ENCODE results near the gene ATAD3A.
"Not testable (repeated sequence)": the region's sequence is repeated elsewhere in the genome, so short reads cannot be mapped to it uniquely, and the experiment has no call there.

ATAD3A gene

GRCh38 chr1:1490633-1491230, 21.2 kb upstream of the ATAD3A start:
- no peak for DNase-seq

DNA sequence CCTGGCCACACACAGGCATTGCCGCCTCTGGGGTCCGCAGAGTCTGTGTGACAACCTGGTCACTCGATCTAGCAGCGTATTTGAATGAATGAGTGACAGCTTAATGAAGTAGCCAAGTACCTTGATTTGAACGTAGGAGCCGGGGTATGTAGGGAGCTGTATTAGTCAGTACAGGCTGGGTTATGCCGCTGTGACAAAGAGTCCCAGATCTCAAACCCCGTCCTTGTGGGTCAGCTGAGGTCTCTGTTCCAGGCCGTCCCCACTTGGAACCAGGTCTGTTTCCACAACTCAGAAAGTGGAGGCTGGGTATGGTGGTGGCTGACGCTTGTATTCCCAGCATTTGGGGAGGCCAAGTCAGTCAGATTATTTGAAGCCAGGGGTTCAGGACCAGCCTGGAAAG, 20.4 kb upstream of the ATAD3A start:
- DNase-seq: no peak

- DNase-seq: not testable (repeated sequence)
These were observed 17.7 kb upstream of the ATAD3A start for GRCh38 chr1:1494311-1494710.

DNA sequence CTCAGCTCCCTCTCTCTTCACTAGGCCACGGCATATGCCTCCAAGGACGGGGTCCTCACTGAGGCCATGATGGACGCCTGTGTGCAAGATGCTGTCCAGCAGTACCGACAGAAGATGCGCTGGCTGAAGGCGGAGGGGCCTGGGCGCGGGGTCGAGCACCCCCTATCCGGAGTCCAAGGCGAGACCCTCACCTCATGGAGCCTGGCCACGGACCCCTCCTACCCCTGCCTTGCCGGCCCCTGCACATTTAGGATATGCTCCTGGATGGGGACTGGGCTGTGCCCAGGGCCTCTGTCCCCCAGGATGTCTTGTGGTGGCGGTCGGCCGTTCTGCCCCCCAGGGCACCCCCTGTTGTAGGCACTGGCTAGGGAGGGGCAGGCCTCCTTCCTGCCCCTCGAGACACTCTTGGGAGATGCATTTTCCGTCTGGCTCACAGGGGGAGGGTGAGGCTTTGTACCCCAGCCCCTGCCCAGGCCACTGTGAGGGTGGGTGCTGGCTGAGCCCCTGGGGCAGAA, 16.4 kb upstream of the ATAD3A start:
- DNase-seq: not testable (repeated sequence)

DNA sequence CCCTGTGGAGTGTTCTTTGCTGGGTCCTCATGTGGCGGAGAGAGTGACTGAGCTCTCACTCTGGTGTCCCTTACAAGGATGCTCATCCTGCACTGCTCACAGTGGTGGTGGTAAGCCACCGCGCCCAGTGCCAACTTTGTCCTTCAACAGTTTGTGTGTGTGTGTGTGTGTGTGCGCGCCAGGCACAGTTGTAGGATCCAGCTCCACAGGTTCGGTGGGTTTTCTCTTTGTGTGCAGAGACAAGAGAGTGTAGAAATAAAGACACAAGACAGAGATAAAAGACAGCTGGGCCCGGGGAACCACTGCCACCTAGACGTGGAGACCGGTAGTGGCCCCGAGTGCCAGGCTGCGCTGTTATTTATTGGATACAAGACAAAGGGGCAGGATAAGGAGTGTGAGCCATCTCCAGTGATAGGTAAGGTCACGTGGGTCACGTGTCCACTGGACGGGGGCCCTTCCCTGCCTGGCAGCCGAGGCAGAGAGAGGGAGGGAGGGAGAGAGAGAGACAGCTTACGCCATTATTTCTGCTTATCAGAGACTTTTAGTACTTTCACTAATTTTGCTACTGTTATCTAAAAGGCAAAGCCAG, 7.1 kb upstream of the ATAD3A start:
- DNase-seq: peak; percentile 91

DNA sequence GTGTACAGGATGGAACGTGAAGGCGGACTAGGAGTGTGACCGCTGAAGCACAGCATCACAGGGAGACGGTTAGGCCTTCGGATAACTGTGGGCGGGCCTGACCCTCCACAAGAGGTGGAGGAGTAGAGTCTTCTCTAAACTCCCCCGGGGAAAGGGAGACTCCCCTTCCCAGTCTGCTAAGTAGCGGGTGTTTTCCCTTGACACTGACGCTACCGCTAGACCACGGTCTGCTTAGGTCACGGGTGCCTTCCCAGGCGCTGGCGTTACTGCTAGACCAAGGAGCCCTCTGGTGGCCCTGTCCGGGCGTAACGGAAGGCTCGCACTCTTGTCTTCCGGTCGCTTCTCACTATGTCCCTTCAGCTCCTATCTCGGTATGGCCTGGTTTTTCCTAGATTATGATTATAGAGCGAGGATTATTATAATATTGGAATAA, 6.6 kb upstream of the ATAD3A start:
- DNase-seq: peak; percentile 61

DNA sequence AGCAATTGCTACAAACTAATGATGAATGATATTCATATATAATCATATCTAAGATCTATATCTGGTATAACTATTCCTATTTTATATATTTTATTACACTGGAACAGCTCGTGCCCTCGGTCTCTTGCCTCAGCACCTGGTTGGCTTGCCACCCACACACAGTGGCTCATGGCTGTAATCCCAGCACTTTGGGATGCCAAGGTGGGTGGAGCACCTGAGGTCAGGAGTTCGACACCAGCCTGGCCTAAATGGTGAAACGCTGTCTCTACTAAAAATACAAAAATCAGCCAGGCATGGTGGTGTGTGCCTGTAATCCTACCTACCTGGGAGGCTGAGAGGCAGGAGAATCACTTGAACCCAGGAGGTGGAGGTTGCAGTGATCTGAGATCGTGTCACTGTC, 6.2 kb upstream of the ATAD3A start:
- not testable (repeated sequence) for DNase-seq

GRCh38 chr1:1507305-1507704, 4.7 kb upstream of the ATAD3A start:
- DNase-seq: no peak

GRCh38 chr1:1508775-1509464, 3.0 kb upstream of the ATAD3A start:
- DNase-seq: not testable (repeated sequence)

GRCh38 chr1:1509465-1509850, 2.5 kb upstream of the ATAD3A start:
- DNase-seq: not testable (repeated sequence)

DNA sequence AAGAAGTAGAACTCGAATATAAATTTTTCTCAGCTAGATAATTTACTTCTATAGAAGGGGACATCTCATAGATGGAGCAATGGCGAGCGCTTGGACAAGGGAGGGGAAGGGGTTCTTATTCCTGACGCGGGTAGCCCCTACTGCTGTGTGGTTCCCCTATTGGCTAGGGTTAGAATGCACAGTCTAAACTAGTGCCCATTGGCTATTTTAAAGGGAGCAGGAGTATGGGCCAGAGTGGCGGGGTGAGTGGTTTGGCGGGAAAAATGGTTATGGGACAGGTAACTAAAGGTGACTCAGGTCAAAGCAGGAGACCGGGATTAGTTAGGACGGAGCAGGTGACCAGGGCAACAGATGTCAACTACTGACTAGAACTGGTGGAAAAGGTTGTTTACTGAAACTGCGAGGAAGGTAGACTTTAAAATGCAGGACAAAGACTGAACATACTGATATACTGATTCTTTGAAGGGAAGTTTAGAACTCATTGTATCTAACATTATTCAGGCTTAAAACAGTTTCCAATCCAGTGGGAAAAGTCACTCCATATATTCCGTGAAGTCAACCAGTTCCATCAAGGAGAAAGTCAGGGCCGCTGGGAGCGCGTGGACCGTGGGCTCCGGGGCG, 940 bp upstream of the ATAD3A start:
- peak; percentile 78 for DNase-seq

DNA sequence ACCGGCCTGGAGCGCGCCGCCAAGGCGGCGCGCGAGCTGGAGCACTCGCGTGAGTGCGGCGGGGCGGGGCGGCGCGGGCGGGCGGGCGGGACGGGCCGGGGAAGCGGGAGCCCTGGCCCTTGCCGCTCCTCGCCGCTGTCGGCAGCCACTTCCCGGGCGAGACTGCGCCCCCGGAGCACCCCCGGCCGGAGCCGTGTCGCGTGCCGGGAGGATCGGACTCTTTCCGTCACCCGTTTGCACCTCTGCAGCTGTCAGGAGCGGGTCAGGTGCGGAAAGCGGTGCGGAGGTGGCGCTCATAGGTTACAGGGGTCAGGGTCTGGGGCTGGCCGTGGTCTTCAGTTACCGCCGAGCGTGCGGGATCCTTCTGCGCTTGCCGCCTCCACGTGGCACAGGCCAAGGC, 463 bp downstream of the ATAD3A start:
- DNase-seq: not testable (repeated sequence)

DNA sequence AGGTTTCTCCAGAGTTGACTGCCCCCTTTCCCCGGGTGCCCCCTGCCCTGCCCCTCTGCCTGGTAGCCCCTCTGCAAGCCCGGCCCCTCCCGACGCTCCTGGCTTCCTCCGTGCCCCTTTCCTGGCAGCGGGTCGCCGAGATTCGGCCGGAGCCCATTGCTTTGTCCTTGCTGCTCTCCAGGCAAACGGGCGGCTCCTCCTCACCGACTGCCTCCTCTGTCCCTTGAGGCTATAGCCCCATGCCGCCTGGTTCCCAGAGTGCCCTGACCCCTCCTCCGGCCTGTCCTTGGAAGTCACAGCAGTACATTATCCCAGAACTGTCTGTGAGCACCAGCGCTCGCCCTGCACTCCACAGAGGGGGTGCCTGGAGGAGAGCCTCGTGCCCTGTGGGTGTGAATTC, 1.7 kb downstream of the ATAD3A start:
- DNase-seq: not testable (repeated sequence)

DNA sequence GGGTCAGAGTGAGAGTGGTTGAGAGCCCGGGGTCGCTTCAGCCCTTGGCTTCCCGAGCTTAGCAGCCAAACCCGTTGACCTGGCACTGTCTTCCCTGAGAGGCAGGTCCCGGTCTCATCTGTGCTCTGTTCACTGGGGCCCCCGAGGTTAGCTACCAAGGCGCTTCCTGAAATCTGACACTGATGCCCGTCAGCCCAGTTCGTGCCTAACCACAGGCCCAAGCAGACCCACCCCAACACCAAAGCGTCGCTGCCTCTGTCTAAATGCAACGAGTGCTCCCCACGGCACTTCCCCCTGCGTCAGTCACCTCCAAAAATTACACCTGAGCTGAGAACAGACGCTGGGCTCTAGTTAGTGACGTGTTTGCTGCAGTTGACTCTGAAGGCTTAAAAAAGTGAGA, 2.4 kb downstream of the ATAD3A start:
- not testable (repeated sequence) for DNase-seq

DNA sequence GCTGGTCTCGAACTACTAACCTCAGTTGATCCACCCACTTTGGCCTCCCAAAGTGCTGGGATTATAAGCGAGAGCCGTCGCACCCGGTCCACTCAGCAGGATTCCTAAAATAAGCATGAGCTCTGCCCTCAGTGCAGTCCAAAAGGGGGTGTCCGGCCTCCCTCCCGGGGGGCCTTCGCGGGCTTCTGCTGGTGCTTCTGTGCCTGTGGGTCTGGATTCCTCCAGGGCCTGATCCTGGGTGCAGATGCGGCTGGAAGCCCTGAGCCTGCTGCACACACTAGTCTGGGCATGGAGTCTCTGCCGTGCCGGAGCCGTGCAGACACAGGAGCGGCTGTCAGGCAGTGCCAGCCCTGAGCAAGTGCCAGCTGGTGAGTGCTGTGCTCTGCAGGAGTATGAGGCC, 5.0 kb downstream of the ATAD3A start:
- not testable (repeated sequence) for DNase-seq

DNA sequence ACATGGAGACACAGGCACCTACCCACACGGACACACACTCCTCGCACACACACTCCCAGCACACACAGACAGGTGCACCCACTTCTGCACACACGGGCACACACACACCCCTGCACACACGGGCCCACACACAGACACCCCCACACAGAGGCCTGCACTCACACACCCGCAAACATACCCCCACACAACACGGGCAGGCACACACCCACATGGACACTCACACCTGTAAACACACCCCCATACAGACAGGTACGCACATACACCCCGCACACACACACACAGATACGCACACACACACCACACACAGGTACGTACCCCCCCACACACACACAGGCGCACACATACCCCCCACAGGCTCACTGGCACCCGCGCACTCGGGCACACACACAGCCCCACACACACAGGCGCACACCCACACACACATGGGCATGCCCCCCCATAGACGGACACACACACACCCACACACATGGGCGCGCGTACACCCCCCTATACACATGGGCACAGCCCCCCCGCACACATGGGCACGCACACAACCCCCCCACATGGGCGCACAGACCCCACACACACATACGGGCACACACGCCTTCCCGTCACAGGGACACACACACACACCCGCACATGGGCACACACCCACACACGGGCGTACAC, 6.1 kb downstream of the ATAD3A start:
- no peak for DNase-seq

DNA sequence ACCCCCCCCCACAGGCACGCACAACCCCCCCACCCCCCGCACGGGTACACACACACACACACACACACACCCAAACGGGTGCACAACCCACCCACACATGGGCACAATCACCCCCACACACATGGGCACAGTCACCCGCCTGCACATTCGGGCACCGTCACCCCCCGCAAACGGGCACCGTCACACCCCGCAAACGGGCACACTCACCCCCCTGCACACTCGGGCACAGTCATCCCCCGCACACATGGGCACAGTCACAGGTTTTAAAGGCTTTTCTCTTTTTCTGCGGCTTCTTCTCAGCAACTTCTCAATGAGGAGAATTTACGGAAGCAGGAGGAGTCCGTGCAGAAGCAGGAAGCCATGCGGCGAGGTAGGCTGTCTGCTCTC, 6.7 kb downstream of the ATAD3A start:
- DNase-seq: not testable (repeated sequence)

DNA sequence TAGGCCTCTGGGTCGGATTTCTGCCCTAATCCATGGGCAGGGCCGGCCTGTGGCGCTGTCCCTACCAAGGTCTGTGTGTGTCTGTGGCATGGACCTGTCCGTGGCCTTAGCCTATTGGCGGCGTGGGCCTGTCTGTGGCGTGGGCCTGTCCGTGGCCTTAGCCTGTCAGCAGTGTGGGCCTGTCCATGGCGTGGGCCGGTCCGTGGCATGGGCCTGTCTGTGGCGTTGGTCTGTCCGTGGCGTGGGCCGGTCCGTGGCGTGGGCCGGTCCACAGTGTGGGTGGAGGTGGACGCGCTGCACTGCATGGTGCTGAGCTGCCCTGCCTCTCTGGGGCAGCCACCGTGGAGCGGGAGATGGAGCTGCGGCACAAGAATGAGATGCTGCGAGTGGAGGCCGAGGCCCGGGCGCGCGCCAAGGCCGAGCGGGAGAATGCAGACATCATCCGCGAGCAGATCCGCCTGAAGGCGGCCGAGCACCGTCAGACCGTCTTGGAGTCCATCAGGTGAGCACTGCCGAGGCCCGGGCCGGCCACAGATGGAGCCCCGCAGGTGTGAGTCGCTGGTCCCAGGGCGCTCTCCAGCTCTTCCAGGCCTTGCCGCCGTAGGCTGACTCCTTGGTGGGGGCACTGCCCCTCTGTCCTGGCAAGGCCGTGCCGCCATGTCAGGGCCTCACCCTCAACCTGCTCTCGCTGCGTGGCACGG, 8.0 kb downstream of the ATAD3A start:
- not testable (repeated sequence) for DNase-seq

- DNase-seq: no peak
These were observed 9.4 kb downstream of the ATAD3A start for GRCh38 chr1:1521331-1521730.

GRCh38 chr1:1522536-1522935, 10.6 kb downstream of the ATAD3A start:
- DNase-seq: not testable (repeated sequence)

- DNase-seq: not testable (repeated sequence)
These were observed 11.3 kb downstream of the ATAD3A start for GRCh38 chr1:1523226-1523625.

- DNase-seq: not testable (repeated sequence)
These were observed 11.7 kb downstream of the ATAD3A start for GRCh38 chr1:1523651-1524050.

All from hematopoietic multipotent progenitor cell treated with erythropoietin and hydrocortisone succinate and interleukin-3 and kit ligand, for 8 days (in vitro differentiated cells).